Measurements from ENCODE around the gene PRKACA.

PRKACA gene

DNA sequence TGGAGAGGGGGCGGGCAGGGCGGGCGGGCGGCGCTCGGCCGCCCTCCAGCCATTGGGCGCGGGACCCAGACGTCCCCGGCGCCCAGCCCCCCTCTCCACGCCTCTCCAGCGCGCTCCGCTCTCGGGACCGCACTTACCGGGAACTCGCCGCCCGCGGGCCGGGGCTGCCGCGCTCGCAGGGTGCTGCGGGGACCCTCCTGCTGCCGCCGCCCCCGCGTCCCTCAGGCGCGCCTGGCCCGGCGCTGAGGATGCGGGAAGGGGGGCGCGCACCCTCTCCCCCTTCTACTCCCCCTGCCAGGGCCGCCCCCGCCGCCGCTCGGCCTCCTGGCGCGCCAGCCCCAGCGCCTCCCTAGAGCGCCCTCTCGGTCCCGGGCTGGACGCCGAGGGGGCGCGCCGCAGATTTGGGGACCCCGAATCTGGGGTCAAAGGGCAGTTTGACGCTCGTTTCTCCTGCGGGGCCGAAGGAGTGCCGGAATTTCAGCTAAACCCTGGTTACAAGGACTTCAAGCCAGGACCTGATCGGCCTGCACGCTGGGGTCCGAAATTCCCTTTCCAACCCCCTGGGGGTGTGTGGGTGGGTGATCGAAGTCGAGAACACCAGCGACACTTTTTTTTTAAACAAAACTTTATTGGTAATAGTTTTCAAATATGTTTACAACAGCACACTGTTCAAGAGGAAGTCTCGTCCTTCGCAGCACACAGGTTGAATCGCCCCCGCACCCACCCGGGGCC is 26.3 kb downstream of the PRKACA start:
- TF ChIP-seq CTCF (conservative IDR thresholded peaks at IDR 0.05; ENCODE audit: low read depth): peak; percentile 42
- POLR2A ChIA-PET (ENCODE audit: low non-redundant PET): no interaction called here
- peak; percentile 43 for DNase-seq (ENCODE audit: low spot score)
- CTCF ChIA-PET: no interaction called here
- H3K27ac ChIP-seq: peak overlapping the region; percentile 92

DNA sequence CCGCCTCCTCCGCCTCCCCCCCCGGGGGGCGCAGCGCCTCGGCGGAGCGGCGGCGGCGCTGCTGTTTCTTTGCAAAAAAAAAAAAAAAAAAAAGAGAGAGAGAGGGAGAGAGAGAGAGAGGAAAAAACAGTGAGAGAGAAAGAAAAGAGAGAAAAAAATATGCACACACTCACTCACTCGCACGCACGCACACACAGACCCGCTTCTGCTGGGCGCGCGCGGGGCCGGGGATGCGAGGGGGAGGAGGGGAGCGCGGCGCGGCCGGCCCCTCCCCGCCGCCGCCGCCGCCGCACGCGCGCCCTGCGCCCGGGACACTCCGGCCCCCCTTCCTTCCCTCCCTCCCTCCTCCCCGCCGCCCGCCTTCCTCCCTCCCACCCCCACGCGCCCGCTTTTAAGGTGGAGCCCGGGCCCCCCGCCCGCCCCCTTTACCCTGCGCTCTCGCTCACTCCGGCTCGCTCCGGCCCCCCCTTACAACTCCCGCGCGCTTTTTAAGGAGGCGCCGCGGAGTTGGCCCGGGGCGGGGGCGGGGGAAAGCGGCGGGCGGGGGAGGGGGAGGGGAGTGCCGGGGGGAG is 27.0 kb downstream of the PRKACA start, which contains the start of gene SAMD1:
Gene SAMD1, minus strand, starts transcription at position 243 of the 572 bp plus-strand sequence.
- ChIA-PET CTCF (no interaction called here), POLR2A (ENCODE audit: low non-redundant PET) (no interaction called here)
- DNase-seq (ENCODE audit: low spot score): peak; percentile 91
- peak within 1 kb of the TSS; percentile 92 for H3K27ac ChIP-seq
- TF ChIP-seq CTCF (conservative IDR thresholded peaks at IDR 0.05; ENCODE audit: low read depth): no peak

- H3K27ac ChIP-seq: peak overlapping the region; percentile 92
- POLR2A ChIA-PET (ENCODE audit: low non-redundant PET): interaction anchor here (0.7 kb wide), 1 partner anchor 33 kb away, joined by 3 read pairs; no protein-coding TSS in a partner anchor
- DNase-seq (ENCODE audit: low spot score): peak; percentile 44
- TF ChIP-seq CTCF (conservative IDR thresholded peaks at IDR 0.05; ENCODE audit: low read depth): peak; percentile 38; the same call in 1 of the 2 replicates
- CTCF ChIA-PET: interaction anchor here (0.5 kb wide), 1 partner anchor 127 kb away, joined by 3 read pairs; no protein-coding TSS in a partner anchor
These were observed 27.7 kb downstream of the PRKACA start for GRCh38 chr19:14089662-14090508.

DNA sequence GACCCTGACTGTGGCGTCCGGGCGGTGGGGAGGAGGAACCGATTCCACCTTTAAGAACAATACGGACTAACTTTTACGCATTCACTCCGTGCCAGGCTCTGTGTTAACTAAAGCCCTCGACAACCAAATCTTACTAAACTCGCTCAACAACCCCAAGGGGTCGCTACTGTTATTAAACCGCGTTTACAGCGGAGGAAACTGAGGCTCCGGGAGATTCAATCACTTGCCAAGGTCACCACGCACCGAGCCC is 28.2 kb downstream of the PRKACA start:
- peak overlapping the region; percentile 92 for H3K27ac ChIP-seq
- POLR2A ChIA-PET (ENCODE audit: low non-redundant PET): no interaction called here
- no peak for DNase-seq (ENCODE audit: low spot score)
- TF ChIP-seq CTCF (conservative IDR thresholded peaks at IDR 0.05; ENCODE audit: low read depth): no peak
- CTCF ChIA-PET: interaction anchor here (0.5 to 0.6 kb wide), 3 partner anchors 31 to 259 kb away, joined by 3 to 4 read pairs (median 3); no protein-coding TSS in a partner anchor

- POLR2A ChIA-PET (ENCODE audit: low non-redundant PET): no interaction called here
These were observed 28.7 kb downstream of the PRKACA start for GRCh38 chr19:14088634-14089411.

More at GRCh38 chr19:14088634-14089411, 28.7 kb downstream of the PRKACA start:
- CTCF ChIA-PET: interaction anchor here (0.5 to 0.6 kb wide), 3 partner anchors 30 to 259 kb away, joined by 3 to 4 read pairs (median 3); no protein-coding TSS in a partner anchor
- DNase-seq (ENCODE audit: low spot score): no peak
- no peak for TF ChIP-seq CTCF (conservative IDR thresholded peaks at IDR 0.05; ENCODE audit: low read depth)
- H3K27ac ChIP-seq: peak overlapping the region; percentile 92

Measured in RWPE1 (cell line).